CD4-positive, alpha-beta T cell treated with Interleukin-10 for 1 hour (primary cell): Measurements from ENCODE around the gene ESR2.
"Not testable (repeated sequence)": the region's sequence is repeated elsewhere in the genome, so short reads cannot be mapped to it uniquely, and the experiment has no call there.

Experiments used
- DNase-seq: peaks from one replicate; pipeline ENCODE4 v3.0.0-alpha.2; 2020

ESR2 gene

DNA sequence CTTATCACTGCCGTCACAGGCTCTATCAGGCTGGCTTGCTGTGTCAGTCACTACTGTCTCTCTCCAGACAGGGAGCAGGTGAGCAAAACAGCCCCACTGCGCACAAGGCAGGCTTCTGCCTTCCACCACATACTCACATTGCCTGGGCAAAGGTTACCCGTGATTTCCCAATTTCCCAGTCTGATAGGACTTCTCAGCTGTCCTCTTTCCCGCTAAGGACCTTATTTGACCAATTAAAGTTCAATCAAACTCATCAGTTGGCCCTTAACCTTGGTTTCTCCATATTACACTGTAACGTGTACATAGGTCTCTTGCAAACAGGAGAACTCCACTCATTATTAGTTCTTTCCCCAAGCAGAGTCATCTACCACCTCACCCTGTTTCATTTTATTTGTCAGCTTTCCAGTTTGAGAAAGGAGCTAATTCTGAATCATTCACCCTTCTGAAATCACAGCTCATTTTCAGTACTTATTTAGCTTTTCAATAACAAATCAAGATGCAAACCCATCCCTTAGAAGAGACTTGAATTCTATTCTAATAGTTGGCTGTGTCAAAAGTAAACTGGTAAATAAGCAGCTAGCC, 170.8 kb downstream of the ESR2 start:
- no peak for DNase-seq

DNA sequence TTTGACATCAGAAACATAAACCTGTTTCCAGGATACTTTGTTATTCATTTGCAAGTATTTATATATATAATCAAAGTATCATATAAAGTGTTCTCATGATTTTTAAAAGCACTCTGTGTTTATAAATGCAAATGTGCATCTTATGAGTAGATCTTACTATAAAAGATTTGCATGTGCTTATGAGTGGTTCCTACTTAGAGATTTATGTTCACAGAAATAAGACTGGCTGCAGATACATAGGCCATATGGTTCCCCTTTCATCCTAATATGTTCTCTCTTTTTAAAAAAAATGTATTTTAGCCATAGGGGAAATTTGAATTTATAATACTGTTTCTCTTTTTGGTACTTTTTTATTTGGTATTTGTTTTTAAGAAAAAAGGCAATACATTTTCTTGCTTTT, 174.2 kb downstream of the ESR2 start:
- no peak for DNase-seq

DNA sequence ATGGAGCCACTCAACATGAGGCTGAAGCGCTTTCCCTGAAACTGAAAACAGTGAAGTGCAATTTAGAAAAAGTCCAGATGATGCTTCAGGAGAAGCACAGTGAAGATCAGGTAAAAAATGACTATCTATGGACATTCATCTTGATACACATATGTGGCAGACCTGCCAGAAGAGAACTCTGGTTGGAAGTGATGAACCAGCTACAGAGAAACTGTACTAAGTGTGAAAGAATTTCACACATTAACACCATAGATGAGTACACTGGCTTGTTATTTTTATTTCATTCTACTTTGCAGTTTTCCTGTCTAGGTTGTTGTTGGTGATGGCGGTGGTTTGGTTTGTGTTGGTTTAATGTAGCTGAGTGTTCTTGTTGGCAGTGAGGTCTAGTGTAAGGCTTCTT, 174.7 kb downstream of the ESR2 start:
- DNase-seq: no peak

DNA sequence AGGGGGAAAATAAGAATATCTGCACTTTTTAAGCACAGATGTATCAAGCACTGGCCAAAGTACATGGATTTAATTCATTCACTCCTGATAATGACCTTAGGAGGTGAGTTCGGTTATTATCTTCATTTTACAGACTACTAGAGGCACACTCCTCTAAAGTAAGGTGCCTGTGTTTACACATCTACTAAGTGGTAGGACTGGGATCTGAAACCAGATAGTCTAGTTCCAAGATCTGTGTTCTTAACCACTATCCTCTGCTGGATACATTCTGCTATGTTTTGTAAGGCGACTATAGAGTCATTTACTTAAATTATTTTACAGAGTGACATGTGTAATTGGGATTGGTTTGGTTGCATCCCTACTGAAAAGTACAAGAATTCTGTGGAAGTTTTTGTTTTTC, 175.3 kb downstream of the ESR2 start:
- DNase-seq: no peak

DNA sequence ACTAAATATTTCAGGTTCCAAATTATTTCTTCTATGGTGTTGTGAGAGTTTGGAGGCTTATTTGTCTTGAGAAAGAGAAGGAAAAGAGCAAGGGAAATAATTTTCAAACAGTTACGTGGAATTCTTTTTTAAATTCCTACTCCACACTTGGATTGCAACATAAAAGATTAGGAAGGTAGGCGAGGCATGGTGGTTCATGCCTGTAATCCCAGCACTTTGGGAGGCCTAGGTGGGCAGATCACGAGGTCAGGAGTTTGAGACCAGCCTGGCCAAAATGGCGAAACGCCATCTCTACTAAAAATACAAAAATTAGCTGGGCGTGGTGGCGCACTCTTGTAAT, 175.8 kb downstream of the ESR2 start:
- DNase-seq: not testable (repeated sequence)

DNA sequence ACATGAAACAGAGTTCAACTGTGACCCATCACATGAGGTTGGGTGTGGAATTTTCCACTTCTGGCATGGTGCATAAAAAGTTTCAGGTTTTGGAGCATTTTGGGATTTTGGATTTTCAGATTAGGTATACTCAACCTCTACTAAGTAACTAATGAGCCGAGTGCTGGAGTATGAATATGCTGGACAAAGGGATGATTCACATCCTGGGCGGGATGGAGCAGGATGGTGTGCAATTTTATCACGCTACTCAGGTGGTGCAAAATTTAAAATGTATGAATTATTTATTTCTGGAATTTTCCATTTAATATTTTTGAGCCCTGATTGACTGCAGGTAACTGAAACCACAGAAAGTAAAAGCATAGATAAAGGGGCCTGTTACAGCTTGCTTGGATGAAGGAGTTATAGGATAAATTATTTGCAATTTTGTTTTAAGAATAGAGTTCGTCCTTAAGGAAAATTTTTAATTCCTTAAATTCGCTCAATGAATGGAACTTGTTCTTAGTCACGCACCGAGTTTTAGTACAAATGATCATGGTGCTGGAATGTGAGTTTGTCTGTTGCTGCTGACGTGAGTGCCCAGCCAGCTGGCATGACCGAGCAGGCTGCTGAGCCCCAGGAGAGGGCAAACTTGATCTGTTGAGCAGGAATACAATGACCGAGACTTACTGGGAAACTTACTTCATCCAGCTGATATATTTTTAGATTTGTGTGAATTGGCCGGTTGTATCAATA, 176.3 kb downstream of the ESR2 start:
- no peak for DNase-seq

DNA sequence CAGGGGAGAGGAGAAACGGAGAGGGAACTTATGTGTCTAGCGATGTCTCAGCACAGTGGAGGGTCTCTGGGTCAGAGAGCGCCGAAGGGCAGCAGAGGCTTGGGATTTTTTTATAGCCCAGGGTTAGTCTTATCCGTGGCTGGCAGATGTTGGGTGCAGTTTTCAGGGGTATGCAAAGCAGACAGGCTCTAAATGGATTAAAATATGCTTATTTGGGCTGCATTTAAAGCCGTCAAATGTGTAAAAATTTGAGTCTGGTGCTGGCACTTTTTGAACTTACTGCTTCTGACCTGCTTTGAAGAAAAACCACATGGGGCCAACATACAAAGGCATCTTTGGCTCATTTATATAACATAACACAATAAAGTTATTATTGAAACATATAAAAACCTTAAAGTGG, 178.8 kb downstream of the ESR2 start:
- DNase-seq: no peak

DNA sequence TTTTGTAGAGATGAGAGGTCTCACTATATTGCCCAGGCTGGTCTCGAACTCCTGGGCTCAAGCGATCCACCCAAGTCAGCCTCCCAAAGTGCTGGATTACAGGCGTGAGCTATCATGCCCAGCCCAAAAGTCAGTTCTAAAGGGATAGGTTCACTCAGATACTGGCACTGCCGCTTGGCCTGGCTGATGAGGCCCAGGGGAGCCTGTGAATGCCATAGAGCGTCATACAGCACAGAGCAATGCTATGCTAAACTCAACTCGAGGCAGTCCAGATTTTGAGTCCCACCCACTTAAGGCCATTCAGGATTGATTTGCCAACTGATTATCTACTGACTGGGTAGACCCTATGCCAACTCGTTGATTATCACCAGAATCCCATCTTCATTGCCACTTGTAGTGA, 179.4 kb downstream of the ESR2 start:
- no peak for DNase-seq

DNA sequence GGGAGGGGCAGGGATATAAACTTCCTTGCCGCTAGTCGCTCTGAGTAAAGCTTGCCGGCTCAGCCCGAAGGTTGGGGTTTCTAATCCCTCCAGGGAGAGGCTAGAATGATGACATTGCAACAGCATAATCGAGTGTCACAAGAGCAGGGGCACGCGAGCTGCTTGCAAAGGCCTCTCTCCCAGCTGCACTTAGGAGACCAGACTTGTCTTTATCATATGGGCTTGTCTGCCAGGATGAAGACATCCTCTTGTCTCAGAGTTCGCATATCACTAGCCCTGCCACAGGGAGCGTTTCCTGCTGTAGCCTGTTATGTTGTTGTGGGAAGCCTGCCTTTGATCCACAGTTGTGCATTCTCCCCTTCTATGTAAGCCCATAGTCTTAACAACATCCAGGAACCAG, 180.0 kb downstream of the ESR2 start:
- DNase-seq: no peak

DNA sequence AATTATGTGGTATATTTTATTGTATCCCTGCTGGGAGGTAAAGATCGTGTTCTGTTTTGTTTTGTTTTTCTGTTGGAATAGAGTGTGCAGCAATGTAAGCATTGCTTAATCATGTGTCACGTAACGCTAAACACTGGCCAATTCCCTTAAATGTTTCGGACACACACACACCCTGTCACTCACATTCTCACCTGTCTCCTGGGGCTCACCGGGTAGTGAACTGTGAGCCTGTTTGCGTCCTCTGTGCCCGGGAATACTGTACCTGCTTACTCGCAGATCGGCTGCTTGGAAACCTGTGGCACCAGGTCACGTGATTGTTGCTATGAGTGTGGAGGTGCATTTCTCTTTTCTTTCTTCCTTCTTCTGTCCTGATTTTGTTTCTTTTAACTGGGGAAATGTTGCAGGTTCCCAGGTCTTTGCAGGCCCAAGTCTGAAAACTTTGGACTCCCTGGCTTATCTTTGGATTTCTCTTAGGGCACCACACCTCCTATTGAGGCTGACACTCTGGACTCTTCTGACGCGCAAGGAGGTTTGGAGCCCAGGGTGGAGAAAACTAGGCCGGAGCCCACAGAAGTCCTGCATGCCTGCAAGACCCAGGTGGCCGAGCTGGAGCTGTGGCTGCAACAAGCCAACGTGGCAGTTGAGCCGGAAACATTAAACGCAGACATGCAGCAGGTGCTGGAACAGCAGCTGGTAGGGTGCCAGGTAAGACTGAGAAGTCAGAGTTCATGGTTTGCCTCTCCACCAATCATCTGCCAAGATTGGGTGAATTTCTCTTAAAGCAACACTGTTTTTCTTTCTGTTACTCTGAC, 181.1 kb downstream of the ESR2 start:
- DNase-seq: no peak

DNA sequence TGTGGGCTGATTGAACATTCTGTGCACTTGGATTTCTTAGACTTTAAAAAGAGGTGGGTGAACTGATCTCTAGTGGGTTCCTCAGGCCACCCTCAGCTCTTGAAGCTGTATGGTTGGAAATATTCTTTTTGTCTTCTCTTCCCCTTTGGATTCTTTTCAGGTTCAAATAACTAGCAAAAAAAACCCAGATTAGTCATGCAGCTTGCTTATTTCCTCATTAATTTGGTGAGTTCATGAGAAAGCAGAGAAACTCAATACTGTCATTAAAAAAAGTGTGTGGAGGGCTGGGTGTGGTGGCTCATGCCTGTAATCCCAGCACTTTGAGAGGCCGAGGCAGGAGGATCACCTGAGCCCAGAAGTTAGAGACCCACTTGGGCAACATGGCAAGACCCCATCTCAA, 183.4 kb downstream of the ESR2 start:
- DNase-seq: no peak

DNA sequence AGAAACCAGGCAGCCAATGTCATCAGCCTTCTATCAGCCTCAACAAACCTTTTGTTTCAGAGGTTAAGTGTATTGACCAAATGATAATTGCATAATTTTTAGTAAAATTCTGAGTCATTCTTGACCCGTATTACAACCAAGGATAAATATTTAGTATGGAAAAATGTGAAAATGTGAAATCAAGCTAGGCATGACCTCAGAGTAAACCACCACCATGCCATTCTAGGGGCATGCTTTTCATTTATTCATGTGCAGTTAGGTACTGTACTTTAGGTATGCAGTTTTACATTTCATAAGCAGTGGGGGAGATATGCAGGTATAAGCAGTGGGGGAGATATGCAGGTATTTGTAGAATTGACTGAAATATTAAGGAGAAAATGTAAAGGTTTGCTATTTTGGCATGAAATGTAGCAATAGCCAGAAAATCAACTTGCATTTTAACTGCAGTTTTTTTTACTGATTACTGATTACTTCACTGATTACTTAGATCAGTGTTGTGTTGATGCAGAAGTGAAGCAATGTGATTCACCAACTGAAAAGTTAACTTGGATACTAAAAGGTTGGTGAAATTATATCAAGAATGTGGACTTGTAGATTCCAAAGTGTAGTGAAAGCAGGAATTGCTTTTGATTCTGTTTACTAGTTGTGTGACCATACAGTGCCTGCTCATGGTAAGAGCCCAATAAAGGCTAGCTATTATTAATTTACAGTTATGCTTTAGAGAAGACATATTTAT, 184.2 kb downstream of the ESR2 start:
- no peak for DNase-seq

DNA sequence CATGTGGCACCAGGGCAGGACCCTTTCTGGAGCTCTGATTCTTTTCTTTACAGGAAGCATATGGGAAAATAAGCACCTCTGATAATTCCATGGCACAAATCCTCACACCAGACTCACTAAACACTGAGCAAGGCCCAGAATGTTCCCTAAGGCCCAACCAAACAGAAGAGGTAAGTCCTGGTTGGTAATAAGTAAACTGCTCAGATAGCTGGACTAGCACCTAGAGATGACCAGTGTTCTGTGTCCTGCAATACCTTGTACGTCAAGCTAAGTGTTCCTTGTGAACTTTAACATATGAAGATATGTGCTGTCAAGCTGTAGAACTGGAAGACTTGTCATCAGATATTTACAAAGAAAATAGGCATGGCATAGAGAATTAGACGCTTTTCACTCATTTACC, 186.7 kb downstream of the ESR2 start:
- no peak for DNase-seq

DNA sequence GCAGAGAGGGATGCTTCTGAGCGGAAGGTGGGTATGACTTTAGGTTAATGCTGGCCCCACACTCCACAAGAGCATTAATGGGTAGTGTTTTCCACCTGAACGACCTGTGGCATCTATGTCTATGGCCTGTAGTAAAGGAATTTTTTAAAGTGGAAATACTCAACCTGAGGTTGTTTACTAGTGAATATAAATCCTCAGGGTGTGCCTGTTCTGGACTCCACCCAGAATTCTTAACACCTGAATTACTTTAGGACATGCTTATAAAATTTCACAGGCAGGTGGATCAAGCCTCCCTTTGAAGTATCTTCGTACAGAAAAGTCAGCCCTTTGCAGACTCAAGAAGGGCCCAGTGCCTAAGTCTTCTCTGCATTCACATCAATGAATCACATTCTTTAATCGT, 196.1 kb downstream of the ESR2 start:
- no peak for DNase-seq

DNA sequence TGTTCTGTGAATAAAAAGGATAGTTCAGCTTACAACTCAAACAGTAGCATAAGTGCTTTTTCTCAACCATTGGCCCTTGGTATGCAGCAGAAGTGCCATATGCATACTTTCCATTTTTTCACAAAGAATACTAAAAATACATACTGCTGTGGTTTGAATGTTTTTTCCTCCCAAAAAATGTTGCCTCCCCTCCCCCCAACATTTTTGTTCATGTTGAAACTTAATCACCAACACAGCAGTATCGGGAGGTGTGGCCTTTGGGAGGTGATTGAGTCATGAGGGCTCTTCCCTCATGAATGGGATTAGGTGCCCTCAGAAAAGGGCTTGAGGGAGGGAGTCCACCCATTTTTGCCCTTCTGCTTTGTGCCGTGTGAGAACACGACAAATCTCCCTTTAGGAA, 198.6 kb downstream of the ESR2 start:
- DNase-seq: no peak

DNA sequence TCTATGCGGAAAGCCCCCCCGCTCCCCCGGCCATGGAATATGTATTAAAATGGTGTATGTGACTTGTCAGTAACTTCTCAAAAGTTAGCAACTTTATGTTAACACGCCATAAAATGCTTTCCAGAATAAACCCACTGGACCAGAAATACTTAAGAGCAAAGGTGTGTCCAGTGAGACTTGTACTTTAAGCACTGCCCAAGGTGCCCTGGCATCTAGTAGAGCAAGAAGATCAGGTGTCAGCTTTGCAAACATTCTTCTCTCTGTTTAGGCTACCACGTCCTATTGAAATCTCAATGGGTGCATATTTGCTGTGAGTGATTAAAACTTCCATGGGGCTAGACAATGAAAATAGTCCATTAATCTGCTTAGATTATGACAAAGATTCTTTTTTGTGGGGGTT, 201.2 kb downstream of the ESR2 start:
- no peak for DNase-seq

DNA sequence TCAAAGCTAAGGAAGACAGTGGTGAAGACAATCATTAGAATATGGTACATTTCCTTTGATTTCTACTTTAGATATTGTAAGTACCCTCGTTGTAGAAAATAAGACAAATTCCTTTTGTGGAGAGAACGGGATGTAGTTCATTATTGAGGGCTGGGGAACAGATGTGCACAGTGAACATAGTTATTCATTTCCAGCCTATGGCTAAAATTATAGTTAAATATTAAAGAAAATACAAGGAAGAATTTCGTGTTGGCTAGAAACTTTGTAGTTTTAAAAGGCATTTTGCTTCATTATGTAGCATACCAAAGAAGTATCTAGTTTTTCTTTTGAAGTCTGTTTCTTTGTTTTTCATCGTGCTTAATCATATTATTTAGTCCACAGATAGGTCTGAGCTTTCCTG, 201.8 kb downstream of the ESR2 start:
- no peak for DNase-seq

DNA sequence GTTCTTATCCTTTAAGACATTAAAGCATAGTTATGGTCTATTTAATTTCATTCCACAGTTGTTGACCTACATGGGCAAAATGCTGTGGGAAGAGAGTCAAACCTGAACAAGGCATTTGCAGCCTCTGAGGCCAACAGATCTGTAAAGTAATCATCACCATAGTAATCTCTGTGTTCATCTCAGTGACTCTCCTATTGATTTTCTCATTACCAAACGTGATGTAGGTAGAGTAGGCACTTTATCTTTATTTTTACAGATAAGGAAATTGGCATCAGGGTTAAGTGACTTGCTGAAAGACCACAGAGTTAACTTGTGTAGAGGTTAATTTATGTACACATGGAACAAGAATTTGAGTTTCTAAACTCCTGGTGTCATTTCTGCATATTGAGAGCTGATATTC, 203.0 kb downstream of the ESR2 start:
- DNase-seq: no peak

DNA sequence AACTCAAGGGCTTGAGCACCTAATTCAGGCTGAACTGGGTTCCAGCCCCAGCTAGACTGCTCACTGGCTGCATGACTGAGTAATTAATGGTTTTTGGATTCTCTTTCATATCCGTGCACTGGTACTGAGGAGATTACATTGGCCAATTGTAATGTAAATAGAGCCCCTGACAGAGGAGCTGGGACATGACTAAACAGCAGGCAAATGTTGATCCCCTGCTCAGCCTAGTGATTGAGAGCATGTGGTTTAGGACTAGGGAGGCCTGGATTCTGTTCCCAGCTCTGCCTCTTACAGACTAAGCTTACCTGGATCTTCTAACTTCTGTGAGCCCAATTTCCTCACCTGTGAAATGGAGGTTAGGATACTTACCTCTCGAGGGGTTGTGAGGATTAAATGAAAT, 204.3 kb downstream of the ESR2 start:
- DNase-seq: no peak

DNA sequence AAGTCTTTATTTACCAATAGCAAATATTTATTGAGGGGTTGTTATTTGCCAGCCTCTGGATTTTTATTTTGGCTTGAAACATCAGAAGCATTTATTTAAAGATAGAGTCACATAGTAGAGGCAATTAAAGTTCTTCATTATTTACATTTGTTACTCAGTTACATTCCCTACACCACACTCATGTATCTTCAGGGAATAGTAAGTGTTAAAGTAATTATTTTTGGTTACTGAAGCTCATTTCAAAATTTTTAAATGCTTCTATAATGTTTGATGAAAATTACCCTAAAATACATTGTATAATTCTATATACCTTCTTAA, 205.6 kb downstream of the ESR2 start:
- DNase-seq: no peak

DNA sequence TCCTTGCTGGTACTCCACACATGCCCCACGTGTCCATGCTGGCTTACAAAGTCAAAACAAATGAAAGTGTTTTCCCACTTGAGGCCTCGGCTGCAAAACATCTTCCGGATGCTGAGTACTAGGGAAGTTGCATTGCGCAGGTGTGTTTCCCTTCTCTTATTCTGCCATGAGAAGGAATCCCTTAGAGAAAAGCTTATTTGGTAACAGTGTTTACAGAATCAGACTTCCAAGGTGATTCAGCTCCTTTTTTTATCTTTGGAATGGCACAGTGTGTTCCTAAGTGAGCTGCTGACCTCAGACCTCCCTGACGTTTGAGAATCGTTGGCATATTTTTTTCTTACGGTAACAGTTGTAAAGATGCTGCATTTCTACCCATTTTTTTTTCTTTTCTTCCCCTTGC, 211.3 kb downstream of the ESR2 start:
- no peak for DNase-seq

DNA sequence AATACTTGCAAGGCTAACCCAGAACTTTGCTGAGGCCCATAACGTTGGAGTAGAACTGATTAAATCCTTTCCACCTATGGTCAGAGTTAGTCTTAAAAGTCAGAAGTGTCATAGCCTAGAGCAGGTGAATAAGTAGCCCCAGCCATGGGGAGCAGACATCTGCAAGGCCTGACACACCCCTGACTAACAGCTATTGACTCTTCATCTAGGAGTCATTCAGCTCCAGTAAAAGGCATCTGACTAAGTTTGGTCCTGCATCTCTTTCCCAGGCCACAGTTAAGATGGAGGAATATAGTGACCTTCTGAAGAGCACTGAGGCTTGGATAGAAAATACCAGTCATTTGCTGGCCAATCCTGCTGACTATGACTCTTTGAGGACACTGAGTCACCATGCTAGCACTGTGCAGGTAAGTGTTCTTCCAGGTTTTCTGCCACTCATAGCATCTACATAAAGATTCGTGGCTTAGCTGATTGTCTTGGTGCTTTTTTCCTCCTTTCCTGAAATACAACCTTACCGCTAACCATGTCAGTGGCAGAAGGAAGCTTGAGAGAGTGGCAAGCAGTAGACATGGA, 212.9 kb downstream of the ESR2 start:
- DNase-seq: no peak

DNA sequence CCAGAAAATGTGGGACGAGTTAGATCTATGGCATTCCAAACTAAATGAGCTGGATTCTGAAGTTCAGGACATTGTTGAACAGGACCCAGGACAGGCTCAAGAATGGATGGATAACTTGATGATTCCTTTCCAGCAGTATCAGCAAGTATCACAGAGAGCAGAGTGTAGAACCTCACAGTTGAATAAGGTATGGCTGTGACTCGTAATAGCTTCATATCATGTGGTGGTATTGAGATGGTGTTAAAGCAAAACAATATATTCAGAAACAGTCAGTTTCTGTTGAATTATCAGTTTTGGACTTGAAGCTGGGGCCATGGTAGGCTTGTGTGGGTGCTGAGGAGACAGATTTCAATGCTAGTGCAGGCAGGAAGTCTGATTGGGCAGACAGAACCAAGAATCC, 213.7 kb downstream of the ESR2 start:
- DNase-seq: no peak

DNA sequence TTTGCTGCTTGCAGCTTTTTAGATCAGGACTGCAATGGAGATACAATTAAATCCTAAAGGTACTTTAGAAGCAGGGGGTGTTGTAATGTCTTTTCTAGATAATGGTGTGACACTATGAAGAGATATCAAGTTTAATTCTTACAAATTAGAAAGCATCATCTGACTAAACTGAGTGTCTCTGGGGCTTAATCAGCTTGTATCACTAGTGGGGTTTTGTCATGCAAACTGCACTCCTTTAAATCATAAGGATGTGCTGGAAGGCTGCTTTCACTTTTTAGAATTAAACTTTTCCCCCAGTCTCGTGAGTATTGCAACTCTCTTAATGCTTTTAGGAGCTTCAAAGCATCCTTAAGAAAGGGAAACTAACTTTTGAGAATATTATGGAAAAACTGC, 218.6 kb downstream of the ESR2 start:
- no peak for DNase-seq
